ENCODE data around the gene G6PD.
"Not testable (repeated sequence)": the region's sequence is repeated elsewhere in the genome, so short reads cannot be mapped to it uniquely, and the experiment has no call there.

G6PD gene

GRCh38 chrX:154542723-154543424 is 3.8 kb downstream of the G6PD start:
- DNase-seq = peak; percentile 20

GRCh38 chrX:154541896-154542722 is 4.5 kb downstream of the G6PD start:
- DNase-seq = peak; percentile 2

GRCh38 chrX:154541589-154541895 is 5.1 kb downstream of the G6PD start:
- no peak for DNase-seq

GRCh38 chrX:154540897-154541535 is 5.6 kb downstream of the G6PD start:
- no peak for DNase-seq

GRCh38 chrX:154540365-154540764 is 6.3 kb downstream of the G6PD start:
- DNase-seq = not testable (repeated sequence)

- DNase-seq = no peak
These were observed 7.6 kb downstream of the G6PD start for GRCh38 chrX:154539077-154539476.

GRCh38 chrX:154535892-154536291 is 10.8 kb downstream of the G6PD start:
- DNase-seq = no peak

- peak; percentile 12 for DNase-seq
These were observed 11.9 kb downstream of the G6PD start for GRCh38 chrX:154534526-154535322.

GRCh38 chrX:154532690-154533089 is 14.0 kb downstream of the G6PD start:
- no peak for DNase-seq

GRCh38 chrX:154531626-154532025 is 15.0 kb downstream of the G6PD start:
- no peak for DNase-seq

- DNase-seq = no peak
These were observed 16.4 kb downstream of the G6PD start for GRCh38 chrX:154530286-154530685.

- no peak for DNase-seq
These were observed 17.4 kb downstream of the G6PD start for GRCh38 chrX:154529206-154529612.

GRCh38 chrX:154526901-154527675 is 19.6 kb downstream of the G6PD start:
- peak; percentile 8 for DNase-seq

- DNase-seq = no peak
These were observed 20.8 kb downstream of the G6PD start for GRCh38 chrX:154525606-154526490.

- no peak for DNase-seq
These were observed 27.3 kb downstream of the G6PD start for GRCh38 chrX:154519389-154519788.

- DNase-seq = no peak
These were observed 29.4 kb downstream of the G6PD start for GRCh38 chrX:154517101-154517781.

- DNase-seq = no peak
These were observed 30.0 kb downstream of the G6PD start for GRCh38 chrX:154516656-154517100.

GRCh38 chrX:154515966-154516655 is 30.5 kb downstream of the G6PD start, which contains the start of gene FAM3A:
Gene FAM3A (minus strand): TSS chrX:154516232. CDS start chrX:154515772, 460 bp downstream.
- peak; percentile 40 for DNase-seq

GRCh38 chrX:154515090-154515965 is 31.3 kb downstream of the G6PD start:
- peak; percentile 1 for DNase-seq
